Central memory CD4-positive, alpha-beta T cell (primary cell): ENCODE data around the gene PGS1.

Experiments used
- DNase-seq: peaks from one replicate; pipeline ENCODE4 v3.0.0; 2022

Gene PGS1

DNA sequence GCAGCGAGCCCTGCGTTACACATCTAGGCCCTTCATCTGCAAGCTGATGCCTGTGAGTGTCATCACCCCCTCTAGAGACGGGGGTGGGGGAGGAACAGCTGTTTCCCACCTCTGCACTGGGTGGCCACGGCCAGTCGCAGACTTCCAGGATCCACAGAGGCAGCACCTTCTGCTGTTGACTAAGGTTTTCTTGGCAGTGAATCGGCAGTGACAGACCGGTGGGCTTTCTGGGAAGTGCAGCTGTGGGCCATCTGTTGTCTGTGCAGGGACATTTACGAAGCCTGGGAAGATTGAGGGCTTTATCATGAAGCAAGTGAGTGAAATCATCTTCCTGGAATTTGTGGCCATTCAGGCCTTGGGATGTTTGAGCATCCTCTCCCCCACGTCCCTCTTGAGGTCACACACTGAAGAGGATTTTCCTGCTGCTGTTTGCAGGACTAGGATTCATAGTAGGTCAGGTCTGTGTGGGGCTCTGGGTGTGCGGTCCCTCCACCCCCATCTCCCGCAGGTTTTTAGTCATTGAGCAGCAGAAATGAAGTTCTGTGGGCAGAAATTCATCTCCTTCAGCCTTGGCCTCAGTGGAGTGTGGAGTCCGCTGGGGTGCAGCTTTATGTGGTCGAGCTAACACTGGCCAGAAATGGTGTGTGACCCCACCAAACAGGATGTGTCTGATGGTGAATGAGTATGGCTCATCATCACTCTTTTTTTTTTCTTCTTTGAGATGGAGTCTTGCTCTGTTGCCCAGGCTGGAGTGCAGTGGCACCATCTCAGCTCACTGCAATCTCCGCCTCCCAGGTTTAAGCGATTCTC, 12.0 kb downstream of the PGS1 start:
- DNase-seq: no peak

DNA sequence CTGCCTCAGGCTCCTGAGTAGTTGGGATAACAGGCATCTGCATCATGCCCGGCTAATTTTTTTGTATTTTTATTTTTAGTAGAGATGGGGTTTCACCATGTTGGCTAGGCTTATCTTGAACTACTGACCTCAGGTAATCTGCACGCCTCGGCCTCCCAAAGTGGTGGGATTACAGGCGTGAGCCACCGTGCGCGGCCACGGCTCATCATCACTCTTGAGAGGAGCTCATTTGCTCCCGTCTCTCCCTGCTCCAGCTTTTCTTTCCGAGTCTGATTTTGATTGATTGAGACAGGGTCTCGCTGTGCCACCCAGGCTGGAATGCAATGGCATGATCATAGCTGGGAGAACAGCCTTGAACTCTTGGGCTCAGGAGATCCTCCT, 12.6 kb downstream of the PGS1 start:
- no peak for DNase-seq

DNA sequence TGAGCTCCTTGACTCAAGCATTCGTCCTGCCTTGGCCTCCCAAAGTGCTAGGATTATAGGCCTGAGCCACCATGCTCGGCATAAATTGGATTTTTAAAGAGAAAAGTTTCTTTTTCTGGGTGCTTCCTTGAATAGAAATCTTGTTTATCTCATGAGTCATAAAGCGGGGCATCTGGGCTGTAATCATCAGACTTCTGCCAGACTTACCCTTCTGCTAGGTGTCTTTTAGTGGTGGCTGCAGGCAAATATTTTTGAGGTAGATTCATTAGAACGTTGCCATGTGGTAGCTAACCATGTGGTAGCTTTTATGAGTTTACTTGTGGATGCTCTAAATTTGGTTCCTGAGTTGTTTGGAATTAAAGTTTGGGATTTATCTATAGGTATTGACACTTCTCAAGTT, 13.4 kb downstream of the PGS1 start:
- DNase-seq: no peak

DNA sequence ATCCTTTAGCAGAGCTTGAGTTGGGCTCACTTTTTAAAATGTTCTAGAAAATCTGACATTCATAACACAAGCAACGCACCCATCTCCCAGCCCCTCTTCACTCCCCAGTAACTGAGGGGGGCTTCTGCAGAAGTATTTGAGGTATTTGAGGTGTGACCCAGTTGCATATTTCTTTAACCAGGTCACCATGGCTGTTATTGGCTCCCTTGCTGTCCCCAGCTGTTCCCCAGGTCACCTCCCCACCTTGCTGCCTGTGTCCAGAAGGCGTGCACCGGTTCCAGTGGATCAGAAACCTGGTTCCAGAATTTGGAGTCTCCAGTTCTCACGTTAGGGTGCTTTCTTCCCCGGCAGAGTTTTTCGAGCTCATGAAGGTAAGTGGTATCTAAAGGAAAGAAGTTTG, 13.8 kb downstream of the PGS1 start:
- DNase-seq: no peak

DNA sequence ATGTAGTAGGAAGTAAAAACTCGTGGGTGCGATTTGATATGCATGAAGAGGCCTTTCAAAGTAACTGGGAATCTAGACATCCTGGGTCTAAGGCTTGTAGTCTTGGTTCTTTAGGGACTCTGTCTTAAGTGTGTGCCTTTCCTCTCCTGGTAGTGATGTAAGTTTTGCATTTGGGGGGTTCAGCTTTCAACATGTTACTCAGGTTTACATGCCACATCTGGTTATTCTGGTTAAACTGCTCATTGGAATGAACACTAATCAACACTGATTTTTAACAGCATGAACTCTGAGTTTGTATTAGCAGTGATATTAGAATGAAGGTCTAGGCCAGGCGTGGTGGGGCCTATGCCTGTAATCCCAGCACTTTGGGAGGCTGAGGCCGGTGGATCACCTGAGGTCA, 15.1 kb downstream of the PGS1 start:
- DNase-seq: no peak

DNA sequence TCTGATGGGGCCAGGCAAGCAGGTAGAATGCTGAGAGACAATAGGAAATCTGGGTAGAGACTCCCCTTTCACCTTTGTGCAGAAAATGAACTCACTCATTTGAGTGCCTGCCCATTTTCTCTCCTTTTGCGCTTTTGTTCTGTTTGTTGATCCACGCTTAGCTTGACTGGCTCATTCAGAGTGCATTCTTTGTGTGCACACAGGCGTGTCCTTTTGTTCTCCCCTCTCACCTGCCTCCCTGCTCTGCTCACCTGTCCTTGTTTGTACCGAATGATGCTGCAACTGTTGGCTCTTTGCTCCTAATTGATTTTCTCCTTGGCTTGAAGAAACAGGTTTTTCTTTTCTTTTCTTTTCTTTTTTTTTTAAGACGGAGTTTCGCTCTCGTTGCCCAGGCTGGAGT, 15.8 kb downstream of the PGS1 start:
- no peak for DNase-seq

DNA sequence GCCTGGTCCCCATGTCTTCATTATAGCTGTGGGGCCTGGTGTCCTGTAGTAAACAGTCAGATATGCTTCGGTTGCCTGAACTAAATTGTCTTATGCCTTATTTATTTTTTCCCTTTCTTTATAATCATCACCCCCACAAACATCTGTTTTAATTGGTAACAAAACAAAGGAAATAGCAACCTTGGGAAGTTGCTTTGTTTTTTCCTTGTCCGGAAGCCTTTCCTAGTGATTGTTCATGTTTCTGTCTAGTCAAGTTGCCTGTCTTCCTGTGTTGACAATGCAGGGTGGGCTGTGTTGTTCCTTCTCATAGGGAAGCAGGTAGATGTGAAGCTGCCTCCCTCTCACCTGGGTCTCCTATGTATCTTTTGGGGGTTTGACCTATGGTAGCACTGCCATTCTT, 16.7 kb downstream of the PGS1 start:
- no peak for DNase-seq

DNA sequence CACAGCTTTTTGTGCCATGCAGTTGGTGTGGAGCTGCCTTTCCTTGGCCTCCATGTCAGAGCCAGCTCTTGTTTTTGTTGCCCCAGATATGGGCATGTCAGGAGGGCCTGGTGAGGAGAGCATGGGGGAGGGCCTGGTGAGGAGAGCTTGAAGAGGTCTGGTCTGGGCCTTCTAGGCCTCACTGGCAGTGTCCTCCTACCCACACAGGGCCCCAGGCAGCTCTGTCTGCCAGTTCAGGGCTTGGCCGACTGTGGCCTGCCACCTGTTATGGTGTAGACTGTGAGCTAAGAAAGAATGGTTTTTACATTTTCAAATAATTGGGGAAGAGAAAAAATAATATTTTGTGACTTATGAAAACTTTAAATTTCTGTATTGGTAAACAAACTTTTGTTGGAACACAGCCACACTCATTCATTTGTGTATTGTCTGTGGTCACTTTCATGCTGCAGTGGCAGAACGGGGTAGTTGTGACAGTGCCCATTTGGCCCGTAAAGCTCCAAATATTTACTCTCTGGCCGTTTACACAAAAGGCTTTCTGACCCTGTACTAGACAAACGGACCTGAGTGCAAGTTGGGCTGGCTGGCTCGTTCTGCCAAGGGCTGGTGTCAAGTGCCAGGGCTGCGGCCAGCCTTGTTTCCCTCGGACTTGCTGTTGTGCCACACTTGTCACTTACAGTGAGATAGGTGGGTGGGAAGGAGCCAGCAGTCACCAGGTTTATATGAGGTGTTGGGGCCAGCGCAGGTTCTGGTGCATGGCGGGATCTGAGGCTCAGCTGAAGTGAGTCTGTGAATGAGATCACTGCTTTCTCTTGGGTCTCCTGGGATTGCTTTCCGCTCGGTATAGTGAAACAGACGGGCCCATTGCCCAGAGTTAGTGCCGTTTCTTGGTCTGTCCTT, 18.2 kb downstream of the PGS1 start:
- DNase-seq: no peak

DNA sequence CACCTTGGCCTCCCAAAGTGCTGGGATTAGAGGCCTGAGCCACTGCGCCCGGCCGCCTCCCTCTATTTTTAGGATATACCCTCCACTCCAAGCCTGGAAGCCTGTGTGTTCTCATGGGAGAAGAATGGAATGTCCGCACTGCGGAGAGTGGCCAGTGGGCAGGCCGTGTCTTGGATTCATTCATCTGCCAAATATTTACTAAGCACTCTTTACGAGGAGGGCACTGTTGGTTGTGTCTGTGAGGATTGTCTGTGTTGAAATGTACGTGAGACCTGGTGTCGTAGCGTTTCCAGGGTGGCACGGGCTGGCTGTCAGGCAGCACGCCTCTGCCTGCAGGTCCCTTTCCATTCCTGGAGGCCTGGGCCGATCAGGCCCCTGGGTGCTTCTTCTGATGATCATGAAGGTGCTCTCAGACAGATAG, 19.2 kb downstream of the PGS1 start:
- DNase-seq: no peak

DNA sequence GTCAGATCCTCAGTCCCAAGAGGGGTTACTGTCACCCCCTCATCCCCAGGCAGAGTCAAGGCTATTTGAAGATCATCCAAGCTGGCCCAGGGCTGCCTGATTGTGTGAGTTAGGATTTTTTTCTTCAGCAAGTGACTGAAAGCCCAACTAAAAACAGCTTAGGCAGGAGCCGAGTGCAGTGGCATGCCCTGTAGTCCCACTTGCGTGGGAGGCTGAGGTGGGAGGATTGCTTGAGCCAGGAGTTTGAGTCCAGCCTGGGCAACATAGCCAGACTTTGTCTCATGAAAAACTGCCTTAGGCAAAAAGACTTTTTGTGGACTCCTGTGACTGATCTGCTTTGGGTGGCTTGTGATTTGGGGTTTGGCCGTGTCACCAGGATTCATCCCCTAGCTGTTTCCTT, 19.9 kb downstream of the PGS1 start:
- no peak for DNase-seq

DNA sequence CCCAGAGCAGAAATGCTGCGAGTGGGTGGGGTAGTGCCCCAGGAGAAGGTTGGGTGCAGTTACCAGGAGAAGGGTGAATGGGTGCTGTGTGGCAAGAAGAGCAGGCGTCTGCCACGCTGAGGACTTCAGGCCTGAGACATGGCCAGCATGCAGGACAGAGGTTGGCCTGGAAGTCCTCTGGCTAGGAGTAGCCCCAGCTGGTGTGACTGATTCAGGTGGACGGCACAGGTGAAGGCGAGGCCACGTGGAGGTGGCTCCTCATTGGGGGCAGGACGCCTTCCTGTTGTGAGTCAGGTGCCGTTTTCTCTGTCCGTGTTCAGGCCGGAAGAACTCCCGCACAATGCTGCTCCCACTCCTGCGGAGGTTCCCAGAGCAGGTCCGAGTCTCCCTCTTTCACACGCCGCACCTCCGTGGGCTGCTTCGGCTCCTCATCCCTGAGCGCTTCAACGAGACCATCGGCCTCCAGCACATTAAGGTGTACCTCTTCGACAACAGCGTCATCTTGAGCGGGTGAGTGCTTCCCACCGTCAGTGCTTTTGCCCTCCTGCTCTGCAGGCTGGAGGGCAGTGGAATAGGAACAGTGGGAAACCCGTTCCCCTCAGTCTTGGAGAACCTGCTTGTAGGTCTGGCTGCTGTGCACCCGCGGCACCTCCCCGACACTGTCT, 20.7 kb downstream of the PGS1 start:
- no peak for DNase-seq

DNA sequence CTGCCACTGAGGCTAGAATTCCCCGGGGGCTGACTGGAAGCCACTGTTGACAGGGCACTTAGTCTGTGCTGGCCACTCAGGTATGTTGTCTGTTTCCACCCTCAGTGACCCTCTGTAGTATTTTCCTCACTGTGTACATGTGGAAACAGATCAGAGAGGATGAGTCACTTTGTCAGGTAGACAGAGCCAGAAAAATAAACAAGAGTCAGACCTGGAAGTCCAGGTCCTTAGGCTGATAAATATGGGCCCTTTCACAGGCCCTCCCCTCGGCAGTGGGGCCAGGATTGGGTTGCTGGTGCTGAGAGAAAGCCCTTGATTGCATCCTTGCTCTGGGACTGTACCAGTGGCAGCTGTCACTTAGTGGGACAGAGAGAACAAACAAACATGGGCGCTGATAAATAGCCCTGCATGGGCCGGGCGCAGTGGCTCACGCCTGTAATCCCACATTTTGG, 21.3 kb downstream of the PGS1 start:
- no peak for DNase-seq

DNA sequence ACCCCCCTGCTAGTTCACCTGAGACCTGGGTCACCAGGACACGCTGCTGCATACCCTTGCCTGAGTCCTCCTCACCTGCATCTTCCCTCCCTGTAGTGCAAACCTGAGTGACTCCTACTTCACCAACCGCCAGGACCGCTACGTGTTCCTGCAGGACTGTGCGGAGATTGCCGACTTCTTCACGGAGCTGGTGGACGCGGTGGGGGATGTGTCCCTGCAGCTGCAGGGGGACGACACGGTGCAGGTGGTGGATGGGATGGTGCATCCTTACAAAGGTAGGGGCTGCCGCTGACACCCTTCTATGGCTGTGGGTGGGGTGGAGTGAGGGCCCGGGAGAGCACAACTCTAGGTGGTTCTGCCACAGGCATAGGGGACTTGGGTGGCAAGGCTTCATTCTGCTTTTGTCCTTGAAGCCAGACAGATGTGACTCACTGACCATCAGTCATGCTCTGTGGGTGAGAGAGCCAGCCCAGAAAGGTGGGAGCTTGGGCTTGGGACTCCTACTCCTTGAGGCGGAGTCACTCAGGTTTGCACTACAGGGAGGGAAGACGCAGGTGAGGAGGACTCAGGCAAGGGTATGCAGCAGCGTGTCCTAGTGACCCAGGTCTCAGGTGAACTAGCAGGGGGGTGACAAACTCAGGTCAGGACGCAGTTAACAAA, 22.3 kb downstream of the PGS1 start:
- no peak for DNase-seq

DNA sequence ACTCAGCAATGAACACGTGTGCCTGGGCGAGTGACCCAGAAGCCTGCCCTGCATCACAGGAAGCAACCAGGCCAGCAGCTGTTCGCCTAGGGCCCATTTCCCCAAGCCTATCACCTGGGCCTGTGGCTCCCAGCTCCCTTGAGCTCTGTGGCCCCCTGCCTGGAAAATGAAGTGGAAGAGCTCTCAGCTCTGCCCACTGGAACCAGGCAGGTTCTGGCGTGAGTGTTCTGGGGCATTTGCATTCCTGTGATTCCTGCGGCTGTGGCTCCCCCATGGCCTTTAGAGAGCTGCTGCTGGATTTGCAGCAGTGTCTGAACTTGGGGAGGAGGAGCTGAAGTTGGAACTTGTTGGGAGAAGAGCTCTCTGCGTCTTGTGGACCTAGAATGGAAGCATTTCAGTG, 22.8 kb downstream of the PGS1 start:
- no peak for DNase-seq

DNA sequence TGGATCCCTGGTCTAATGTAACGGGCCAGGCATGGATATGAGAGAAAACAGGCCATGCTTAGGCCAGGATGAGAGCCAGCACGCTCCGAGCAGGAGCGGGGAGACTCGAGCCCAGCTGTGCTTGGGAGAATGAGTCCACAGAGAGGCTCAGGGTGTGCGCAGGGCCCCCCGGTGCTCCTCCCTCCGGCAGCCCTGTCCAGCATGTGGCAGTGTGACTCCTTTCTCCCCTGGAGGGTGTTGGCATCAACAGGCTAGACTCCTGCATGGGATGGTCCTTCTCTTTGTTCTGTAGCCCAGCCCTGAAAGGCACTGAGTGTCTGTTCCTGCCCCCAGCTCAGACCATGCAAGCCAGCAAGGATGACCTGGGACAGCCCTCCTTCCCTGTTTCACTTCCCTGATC, 23.4 kb downstream of the PGS1 start:
- DNase-seq: no peak

DNA sequence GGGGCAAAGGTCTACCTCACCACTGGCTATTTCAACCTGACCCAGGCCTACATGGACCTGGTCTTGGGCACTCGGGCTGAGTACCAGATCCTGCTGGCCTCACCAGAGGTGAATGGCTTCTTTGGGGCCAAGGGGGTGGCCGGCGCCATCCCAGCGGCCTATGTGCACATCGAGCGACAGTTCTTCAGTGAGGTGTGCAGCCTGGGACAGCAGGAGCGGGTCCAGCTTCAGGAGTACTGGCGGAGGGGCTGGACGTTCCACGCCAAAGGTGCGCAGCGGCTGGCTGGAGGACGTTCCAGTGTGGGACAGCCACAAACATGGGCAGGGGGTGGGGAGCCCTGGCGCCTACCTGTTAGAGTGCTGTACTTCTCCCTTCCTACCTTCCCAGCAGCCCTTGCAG, 25.4 kb downstream of the PGS1 start:
- no peak for DNase-seq

DNA sequence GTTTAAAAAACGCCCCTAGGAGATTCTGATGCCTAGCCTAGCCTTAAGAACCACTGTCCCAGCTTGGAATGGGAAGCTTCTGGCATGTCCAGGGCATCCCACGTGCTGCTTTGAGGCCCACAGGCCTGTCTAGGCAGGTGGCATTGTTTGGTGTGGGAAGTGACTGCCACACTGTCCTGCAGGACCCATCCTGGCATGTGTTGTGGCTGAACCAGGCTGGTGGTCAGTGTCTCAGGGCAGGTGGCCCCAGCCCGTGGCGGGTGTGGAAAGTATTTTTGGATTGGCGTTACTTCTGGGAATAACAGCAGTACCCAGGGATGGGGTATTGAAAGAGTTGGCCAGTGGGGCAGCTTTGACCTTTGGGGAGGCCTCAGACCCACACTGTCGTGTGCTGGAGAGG, 27.9 kb downstream of the PGS1 start:
- no peak for DNase-seq

DNA sequence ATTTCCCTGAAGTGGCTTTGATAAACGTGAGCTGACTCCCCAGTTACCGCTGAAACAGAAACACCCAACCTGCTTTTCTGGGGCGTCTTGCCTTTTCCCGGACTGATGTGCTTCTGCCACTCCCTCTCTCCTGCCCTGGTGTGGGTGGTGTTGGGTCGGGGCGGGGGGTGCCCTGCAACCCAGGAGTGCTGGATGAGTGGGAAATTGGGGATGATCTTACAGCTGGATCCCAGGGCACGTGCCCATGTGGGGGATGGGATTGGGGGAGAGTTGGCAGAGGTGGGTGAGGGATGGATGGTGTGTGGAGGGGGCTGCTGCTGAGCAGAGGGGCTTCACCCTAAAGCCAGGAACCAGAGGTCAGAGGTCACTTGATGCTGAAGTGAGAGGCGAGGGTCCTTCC, 28.5 kb downstream of the PGS1 start:
- no peak for DNase-seq

DNA sequence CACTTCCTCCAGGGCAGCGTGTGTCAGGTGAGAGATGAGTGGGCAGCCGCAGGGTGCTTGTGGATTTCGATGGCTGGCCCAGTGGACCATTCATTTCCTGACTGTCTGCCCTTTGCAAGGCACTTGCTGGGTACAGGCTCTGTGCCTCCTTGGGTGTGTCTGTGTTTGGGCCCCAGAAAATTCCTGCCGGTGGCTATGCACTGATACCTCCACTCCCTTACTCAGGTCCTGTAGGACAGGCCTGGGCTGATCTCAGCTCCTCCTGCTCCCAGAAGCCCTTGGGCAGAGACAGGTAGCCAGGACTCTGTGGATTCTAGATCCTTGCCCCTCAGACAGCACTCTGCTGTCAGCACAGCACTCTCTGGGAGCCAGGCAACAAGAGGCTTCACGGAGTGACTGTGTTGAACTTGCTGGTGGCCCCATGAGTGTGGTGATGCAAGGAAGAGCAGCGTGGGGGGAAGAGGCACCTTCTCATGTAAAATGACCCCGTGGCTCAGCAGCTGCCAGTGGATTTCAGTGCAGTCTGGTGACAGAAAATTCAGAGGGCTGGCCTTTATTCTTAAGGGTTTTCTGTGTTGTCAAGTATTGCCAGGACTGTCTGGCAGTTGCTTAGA, 29.0 kb downstream of the PGS1 start:
- no peak for DNase-seq

DNA sequence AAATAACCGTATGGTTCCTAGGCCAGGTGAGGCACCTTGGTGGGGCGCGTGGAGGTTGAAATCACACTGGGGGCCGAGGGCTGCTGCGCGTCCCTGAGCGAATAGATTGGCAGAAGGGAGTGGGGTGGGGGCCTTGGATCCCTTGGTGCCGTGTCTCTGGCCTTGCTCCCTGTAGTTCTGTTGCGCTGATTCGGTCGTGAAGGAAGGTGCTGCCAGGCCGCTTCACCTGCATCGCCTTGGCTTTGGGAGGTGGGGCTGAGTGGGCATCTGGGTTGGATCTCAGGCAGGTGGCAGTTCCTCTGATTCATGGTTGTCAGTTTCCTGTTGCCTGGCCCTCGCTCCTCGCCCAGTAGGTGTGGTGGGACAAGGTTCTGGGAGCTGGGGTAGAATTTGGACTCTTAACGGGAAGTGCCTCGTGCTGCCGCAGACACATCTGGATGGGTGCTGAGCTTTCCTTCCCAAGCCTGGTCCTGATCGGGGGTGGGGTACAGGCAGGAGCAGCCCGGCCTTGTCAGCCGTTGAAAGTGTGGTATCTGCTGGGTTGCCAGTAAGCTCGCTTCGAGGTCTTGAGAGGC, 30.1 kb downstream of the PGS1 start:
- DNase-seq: no peak

DNA sequence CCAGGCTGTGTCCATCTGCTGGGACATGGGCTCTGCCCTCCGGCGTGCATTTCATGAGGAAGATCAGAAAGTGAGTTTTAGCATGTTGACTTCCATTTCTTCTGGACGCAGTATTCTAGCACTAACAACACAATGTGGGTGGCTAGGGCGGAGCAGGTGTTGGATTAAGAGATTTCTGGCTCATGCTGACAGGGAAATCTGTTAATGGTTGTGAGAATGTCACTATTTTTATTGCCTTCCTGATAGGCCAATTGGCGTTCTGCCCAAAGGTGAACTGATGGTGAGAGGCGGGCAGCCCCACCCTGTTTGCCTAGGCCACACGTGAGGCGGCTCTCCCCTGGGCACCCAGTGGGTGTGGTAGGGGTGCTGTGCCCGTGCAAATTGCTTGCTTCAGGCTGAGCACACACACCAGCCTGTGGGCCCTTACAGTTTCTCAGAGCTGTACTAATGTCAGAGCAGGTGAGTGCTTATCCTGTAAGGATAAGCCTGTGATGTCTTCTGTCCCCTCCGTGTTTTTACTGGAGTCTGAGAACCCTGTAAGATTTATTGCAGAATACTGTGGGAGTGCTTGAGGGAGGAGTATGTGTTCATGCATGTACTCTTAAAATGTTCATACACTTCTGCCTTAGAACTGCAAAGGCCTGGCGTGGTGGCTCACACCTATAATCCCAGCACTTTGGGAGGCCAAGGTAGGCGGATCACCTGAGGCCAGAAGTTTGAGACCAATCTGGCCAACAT, 30.9 kb downstream of the PGS1 start:
- no peak for DNase-seq
